GM19397 (cell line): ENCODE measurements around the gene HRK.
A peak's percentile ranks its signal among the peaks of the same experiment; 100 is the strongest.
"Not testable (repeated sequence)": the region's sequence is repeated elsewhere in the genome, so short reads cannot be mapped to it uniquely, and the experiment has no call there.

ENCODE experiments used
- ATAC-seq: cut with Tn5 transposase; IDR thresholded peaks from one replicate; pipeline ENCODE4 v1.9.1; 2021; ENCODE audit warnings: mild to moderate bottlenecking, moderate library complexity; ENCODE audit not compliant: unreplicated experiment

HRK gene

DNA sequence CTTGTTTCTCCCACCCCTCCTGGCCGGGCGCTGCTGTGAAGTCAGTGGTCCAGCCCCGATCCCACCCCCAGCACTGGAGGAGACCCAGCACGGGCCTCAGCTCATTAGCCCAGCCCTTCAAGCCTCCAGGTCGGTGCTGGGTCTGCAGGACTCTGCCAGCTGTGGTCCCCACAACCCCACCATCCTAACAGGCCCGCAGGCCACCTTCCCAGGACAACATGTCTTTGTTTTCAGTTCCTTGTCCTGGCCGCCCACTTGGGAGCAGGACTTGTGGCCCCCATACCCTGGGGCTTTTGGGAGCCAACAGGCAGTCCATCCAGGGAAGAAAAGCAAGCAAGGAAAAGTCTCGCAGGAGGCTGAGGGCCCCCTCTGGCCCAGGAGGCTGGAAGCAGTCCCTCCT is 60.0 kb downstream of the HRK start:
- ATAC-seq, result no peak

DNA sequence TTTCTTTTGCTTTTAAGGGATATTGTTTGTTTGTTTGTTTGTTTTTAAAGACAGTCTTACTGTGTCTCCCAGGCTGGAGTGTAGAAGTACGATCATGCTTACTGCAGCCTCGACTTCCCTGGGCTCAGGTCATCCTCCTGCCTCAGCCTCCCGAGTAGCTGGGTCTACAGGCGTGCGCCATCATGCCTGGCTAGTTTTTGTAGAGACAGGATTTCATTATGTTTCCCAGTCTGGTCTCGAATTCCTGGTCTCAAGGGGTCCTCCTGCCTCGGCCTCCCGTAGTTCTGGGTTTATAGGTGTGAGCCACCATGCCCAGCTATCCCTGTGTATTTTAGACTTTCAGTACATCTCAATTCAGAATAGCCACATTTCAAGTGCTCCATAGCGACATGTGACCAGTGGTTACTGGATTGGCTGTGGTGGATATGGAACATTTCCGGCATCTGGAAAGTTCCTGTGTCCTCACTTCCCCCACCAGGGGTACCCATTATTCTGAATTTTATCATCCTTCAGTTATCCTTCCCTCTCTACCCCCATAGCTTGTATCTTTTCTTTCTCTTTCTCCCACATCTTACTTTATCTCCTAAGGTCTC is 61.1 kb downstream of the HRK start:
- no peak for ATAC-seq

DNA sequence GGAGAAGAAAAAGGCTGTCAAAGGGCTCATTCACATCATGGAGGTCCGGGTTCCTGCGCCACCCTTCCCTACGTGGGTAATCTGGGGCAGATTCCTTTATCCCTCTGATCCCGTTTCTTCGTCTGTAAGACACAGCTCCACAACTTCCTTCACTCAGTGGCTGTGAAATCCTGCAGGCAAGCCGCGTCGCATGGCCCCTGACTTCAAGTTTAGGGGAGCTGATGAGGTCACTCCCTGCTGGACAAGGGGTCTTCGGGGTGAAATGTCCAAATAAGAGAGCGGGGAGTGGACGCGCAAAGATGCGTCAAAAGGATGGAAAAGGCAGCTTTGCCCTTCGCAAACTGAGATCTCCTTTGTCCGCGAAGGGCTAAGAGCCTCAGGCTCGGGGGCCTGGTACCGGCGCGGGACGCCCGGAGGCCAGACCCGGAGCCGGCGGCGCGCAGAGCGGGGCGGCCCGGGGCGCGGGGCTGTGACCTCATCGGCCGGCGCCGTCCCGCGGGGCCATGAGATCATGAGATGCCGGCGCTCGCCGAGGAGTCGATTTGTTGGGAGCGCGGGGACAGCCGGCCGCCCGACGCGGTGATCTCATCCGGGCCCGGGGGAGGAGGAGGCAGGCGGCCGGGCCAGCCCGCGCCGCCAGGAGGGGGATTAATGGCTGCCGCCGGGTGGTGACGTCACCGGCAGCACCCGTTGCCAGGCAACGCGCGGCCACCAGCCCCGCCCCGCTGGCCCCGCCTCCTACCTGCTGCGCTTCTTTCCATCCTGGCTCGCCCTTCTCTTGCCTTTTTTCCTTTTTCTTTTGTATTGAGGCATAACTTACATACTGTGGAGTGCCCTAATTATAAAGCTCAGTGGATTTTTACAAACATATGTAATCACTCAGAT is 62.1 kb downstream of the HRK start:
- ATAC-seq, result peak; percentile 85

DNA sequence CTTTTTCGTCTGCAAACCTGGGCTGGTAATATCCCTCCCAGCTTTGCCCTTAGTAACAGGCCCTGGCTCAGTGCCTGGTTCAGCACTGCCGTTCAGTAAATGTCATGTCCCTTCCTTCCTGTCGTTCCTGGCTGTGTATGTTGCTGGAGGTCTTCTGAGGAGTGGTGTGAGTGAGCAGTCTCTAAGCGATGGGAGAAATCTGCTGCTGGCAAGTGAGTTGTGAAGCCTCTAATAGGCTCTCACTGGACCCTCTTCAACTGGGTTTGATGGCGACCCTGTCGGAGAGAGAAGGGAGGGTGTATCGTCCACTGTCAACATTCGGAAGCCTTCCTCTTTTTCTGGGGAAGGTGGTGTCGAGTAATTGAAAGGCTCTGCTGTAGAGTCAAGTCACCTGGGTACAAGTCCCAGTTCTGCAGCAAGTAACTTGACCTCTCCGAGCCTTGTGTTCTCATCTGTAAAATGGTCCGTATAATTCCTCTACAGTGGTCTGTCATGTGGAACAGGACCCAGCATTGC is 62.8 kb downstream of the HRK start:
- no peak for ATAC-seq

DNA sequence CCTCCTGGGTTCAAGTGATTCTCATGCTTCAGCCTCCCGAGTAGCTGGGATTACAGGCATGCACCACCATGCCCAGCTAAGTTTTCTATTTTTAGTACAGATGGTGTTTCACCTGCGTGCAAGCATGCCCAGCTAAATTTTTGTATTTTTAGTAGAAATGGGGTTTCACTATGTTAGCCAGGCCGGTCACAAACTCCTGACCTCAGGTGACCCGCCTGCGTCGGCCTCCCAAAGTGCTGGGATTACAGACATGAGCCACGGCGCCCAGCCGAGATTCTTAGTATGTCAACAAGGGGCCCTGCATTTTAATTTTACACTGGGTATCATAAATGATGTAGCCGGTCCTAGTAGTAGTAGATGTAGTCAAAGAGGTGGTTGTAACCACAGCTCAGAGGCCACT is 66.5 kb downstream of the HRK start:
- ATAC-seq, result not testable (repeated sequence)

DNA sequence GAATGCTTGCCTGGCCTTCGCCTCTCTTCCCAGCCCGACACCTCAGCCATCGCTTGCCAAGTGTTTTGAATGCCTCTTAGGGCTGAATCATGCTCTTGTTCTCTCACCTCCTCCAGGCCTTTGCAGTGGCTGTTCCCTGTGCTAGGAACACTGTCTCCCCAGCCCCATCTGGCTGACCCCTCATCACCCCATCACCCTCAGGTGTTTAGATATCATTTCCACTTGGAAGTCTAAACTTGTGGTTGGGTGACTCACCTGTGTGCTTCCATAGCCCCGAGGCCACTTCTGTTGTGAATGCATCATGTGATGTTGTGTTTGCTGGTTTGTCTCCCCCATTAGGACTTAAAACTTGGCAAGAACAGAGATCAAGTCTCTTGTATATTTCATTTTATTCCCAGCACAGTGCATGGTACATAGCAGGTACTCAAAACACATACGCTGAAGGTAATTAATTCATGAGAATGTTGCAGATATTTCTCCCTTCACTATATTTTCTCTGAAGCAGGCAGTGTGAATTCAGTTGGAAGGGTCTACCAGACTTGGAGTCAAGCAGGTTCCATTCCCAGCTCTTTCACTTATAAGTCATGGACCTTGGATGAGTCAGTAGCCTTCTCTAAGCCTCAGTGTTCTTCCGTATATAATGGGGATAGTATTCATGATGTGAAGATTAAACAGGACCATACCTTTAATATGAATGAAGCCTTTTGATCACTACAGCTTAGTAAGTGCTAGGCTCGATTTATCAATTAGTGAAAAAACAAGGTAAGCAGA is 67.8 kb downstream of the HRK start:
- ATAC-seq, result no peak

DNA sequence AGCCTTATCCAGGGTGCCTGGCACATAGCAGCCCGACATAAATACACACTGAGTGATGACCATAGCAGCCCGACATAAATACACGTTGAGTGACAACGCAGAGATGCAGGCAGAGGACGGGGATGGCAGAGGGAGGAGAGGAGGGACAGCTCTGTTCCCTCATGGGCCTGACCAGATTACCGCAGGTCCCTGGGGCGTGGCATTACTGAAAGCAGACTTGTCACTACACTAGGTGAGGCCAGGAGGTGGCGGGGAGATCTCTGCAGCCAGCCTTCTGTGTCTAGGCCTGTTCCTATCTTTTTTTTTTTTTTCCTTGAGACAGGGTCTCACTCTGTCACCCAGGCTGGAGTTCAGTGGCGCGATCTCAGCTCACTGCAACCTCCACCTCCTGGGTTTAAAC is 69.0 kb downstream of the HRK start:
- ATAC-seq, result no peak

DNA sequence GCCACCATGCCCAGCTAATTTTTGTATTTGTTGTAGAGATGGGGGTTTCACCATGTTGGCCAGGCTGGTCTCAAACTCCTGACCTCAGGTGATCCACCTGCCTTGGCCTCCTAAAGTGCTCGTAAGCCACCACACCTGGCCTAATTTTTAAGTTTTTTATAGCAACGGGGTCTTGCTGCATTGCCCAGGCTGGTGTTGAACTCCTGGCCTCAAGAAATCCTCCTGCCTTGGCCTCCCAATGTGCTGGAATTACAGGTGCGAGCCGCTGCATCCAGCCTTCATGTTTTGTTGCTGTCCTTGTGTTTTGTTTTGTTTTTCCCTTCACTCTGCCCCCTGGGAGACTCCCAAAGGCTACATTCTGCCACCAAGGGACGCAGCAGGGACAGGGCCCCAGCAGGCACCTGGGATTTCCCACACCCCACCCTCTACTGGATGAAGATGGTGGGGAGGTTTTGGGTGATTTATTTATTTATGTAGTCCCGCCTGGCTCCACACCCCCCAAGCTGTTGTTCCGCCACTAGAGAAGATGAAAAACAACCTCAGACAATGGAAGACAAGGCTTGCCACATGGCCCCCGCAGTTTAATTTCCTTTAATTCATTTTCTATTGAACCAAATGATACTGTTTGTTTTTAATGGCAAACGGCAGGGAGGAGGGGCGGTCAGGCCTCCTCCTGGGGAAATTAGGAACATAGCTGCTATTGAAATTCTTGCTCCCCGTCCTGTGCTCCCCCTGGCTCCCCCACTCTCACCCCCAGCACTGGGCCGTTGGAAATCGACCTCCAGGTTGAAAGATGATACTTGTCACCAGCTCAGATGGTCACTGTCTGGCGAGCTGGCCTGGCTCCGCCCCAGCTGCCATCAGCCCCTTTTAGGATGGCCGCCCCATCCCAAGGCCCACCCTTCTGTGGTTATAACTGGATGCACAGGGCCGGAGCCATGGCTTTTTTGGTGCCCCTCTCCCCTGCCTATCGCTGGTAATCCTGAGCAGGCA is 72.8 kb downstream of the HRK start:
- no peak for ATAC-seq

DNA sequence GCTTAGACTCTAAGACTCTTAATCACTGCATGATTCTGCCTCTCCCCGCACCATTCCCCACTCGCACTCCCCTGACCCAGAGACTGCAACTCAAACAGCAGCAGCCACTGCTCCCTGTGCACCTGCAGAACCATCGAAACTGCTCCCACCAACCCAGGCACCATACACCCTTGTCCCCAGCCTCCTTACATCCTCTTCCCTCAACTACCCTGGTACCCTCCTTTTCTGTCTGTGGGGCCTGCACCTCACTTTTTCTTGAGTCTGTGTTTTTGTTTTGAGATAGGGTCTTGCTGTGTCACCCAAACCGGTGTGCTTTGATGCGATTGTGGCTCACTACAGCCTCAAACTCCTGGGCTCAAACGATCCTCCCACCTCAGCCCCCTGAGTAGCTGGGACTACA is 73.7 kb downstream of the HRK start:
- ATAC-seq, result no peak

DNA sequence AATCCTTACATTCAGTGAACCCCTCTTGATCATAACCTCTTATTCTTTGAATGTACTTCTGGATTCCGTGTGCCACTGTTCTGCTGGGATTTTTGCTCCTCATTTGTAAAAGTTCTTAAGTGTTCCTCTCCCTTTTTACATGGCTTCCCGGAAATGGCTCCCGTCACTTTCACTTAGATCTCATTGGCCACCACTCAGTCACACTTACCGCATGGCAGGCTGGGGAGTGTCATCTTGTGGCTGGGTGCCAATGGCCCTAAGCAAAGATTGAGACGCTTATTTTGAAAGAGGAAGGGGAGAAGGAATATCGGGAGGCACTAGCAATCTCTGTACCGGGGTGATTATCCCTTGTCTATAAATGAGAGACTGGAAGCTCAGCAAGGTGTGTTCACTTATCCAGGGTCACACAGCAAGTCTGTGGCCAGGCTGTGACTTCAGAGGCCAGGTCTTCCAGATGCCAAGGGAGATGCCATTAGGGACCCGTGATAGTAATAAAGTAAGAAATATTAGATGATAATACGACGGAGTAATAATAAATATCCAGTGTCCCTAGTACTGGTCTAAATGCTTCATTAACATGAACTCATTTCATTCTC is 74.3 kb downstream of the HRK start:
- ATAC-seq, result no peak
